A549 treated with AZD9567 at 1 μM for 4 hours (cell line): ENCODE results near the gene PRKCZ. TPM values are rescaled to one million over a fixed set of nuclear protein-coding genes. Genes with fewer than 3 reads are reported as not detected.

Experiments used
- total RNA-seq: library from RNA; stranded (reverse); fragments of 200-300 nt; extraction: Qiagen RNA extraction; gene quantifications from 5 replicates; pipeline ENCODE4 v1.2.3, GENCODE V29; 2022; ENCODE audit not compliant: insufficient read depth

PRKCZ gene
- total RNA-seq: 7.9 to 10.7 TPM (median 9.9 TPM) in 5 replicates

DNA sequence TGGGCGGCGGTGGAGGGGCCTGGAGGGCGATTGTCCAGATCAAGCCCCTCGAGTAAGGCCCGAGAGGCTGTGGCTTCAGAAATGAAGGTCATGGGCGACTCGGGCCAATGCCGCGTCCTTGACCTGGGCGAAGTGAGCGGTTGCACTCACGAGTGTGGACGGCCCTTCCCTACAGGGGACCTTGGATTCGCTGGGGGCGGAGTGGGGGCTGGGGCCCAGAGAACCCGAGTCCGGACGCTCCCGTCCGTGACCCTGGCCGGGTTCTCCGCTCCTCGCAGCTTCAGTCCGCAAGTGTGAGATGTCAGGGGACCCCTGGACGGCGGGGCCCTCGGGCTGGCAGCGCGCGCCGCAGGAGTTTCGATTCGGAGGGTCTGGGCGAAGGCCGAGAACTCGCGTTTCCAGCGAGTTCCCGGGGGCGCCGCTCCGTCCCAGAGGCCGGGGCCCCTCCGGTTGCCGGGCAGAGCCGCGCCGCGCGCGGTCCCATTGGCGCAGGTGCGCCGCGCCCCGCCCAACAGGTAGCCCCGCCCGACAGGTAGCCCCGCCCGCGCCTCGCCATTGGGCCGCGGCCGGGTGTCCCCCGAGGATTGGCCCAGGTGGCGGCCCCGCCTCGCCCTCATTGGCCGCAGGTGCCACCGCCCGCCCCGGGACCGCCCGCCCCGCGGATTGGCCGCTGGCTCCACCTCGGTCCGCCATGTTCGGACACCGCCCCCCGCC, at the start of gene PRKCZ:
TSS of gene PRKCZ (plus strand) at position 694 of the 714 bp plus-strand sequence. CDS start 220 bp downstream, outside the sequence.

DNA sequence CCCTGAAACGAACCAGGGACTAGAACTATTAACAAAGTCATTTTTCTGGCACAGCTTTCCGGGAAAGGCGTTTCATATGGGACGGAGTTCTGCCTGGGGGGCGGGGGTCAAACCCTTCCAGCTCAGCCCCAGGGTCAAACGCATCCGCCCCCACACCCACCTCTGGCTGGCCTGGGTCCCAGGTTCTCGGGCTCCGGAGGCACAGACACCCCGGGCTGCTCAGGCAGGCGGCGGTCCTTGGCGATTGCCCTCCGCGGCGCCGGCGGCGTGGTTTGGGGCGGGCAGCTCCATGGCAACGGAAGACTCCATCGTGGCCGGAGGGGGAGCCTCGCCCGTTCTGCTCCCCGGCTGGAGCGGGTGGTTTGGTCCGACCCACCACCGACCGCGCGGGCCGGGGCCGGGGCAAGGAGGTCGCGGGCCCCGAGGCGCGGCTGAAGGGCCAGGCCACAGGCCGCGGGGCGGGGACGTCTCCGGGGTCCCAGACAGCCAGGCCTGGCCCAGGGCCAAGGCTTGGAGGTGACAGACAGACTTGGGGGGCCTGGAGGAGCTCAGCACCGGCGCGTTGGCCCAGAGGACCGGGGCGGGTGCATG, 46.6 kb upstream of the PRKCZ start, which contains the start of gene CFAP74:
TSS of gene CFAP74 (minus strand) at position 246 of the 591 bp plus-strand sequence. CDS start 12,830 bp downstream, outside the sequence.

DNA sequence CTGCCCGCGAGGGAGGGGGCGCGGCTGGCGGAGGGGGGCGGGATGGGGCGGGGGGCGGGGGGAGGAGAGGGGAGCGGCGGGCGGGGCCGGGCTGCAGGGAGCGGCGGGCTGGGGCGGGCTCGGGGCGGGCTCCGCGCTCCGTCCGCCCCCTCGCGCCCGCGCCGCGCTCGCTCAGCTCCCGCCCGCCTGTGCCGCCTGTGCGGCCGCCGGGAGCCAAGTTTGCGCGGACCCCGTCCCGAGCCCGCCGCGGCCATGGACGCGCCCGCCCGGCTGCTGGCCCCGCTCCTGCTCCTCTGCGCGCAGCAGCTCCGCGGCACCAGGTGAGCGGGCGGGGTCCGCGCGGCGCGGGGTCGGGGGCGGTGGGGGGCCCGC, 31.1 kb upstream of the PRKCZ start, which contains the start of gene GABRD:
TSS of gene GABRD (plus strand) at position 174 of the 372 bp plus-strand sequence. CDS start at position 253, 79 bp downstream.

DNA sequence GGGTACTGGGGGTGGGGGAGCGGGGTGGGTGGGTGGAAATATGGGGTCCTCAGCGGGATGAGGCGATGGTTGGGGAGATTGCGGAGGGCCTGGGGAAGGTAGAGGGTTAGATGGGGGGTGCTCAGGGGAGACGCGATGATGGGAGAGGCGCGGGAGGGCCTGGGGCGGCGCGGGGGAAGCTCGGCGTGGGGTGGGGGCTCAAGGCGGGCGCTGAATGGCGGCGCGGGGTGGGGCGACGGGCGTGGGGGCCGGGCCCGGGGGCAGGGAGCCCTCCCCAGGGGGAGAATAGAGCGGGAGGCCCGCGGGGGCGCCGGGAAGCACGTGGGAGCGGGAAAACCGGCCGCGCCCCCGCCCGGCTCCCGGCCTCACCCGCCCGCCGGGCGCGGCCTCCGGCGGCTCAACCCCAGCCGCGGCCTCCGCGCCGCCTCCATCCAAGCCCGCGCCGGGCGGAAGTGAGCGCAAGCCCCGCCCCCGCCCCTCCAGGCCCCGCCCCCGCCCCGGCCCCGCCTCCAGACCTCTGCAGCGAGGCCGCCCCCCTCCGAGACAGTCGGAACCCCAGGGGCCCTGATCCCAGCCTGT, 144.2 kb downstream of the PRKCZ start, which contains the start of gene FAAP20:
TSS of gene FAAP20 (minus strand) at position 454 of the 579 bp plus-strand sequence. CDS start at position 431, 23 bp downstream.

DNA sequence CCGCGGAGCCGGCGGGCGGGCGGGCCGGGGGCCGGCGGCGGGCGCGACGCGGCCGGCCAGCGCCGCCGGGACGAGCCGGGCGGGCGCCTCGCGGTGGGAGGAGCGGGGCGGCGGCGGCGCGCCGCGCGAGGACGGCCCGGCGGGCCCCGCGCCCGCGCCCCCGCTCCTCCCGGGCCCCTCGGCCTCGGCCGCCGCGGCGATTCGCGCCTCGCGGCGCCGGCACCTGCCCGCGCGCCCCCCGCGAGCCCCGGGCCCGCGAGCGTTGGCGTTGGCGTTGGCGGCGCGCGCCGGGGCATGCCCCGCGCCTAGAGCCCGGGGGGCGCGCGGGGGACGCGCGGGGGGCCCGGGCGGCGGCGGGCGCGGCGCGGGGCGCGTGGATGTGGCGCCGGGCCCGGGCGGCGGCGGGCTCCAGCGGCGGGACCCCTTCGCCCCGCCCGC, 178.0 kb downstream of the PRKCZ start, which contains the start of gene SKI:
TSS of gene SKI (plus strand) at position 163 of the 438 bp plus-strand sequence. CDS start 448 bp downstream, outside the sequence.

Other genes with a start within 250 kb of the PRKCZ start
- 178 to 303 TPM (median 196 TPM) in 5 replicates for gene GNB1, start 159.3 kb upstream of the PRKCZ start, total RNA-seq
- gene CALML6, start 135.2 kb upstream of the PRKCZ start, total RNA-seq: 0.16 to 0.42 TPM (median 0.19 TPM) in 4 of 5 replicates, not detected in the other
- gene TMEM52, start 131.1 kb upstream of the PRKCZ start, total RNA-seq: 1.1 to 1.7 TPM (median 1.2 TPM) in 4 of 5 replicates, not detected in the other
- 0.03 TPM in 1 of 5 replicates, not detected in the others for gene CFAP74, start 46.6 kb upstream of the PRKCZ start, total RNA-seq
- 0.28 to 0.50 TPM (median 0.37 TPM) in 4 of 5 replicates, not detected in the other for gene GABRD, start 31.1 kb upstream of the PRKCZ start, total RNA-seq
- gene FAAP20, start 144.4 kb downstream of the PRKCZ start, total RNA-seq: 42.1 to 57.3 TPM (median 56.1 TPM) in 5 replicates
- 26.2 to 28.0 TPM (median 26.9 TPM) in 5 replicates for gene SKI, start 177.9 kb downstream of the PRKCZ start, total RNA-seq